ENCODE measurements around the gene LSR. TPM values are rescaled to one million over a fixed set of nuclear protein-coding genes. Genes with fewer than 3 reads are reported as not detected.

Gene LSR
- total and polyA plus RNA-seq, 2 of the 4 experiments (the other 2 are of a cell fraction) = 0.18 to 0.44 TPM

GRCh38 chr19:35265900-35266519 lies 17.2 kb downstream of the LSR start (continued):
- TF ChIP-seq SMC3 (IDR thresholded peaks at IDR 0.05; ENCODE audit: low read depth, low read length) = no peak
- no peak for TF ChIP-seq USF2 (IDR thresholded peaks at IDR 0.05; ENCODE audit: low read depth, low read length)

Data from IMR-90 (cell line).